ENCODE measurements around the gene PYDC1. TPM values are rescaled to one million over a fixed set of nuclear protein-coding genes. Genes with fewer than 3 reads are reported as not detected.

Gene PYDC1
- total RNA-seq, 1 donor from 2014 or later: not detected

GRCh38 chr16:31228206-31228605 is 11.3 kb upstream of the PYDC1 start:
- H3K4me1 Mint-ChIP-seq (ENCODE audit: low read depth): peaks cover 6% of the 10 kb centered on the region
- no peak for TF ChIP-seq CTCF (IDR thresholded peaks at IDR 0.05; ENCODE audit: unreplicated experiment)
- no peak overlapping the region for H3K4me3 Mint-ChIP-seq (ENCODE audit: low read depth)
- H3K9me3 Mint-ChIP-seq (ENCODE audit: low read depth): peaks cover 3% of the 10 kb centered on the region
- H3K27ac Mint-ChIP-seq: no peak overlapping the region
- H3K36me3 Mint-ChIP-seq (ENCODE audit: insufficient read depth): peaks cover 3% of the 10 kb centered on the region
- DNase-seq (ENCODE audit: low spot score, unreplicated experiment): no peak
- H3K27me3 Mint-ChIP-seq: no peaks in the 10 kb centered on the region

- Mint-ChIP-seq H3K4me1 (ENCODE audit: low read depth) (peaks cover 6% of the 10 kb centered on the region), H3K36me3 (ENCODE audit: insufficient read depth) (peaks cover under 1% of the 10 kb centered on the region), H3K27ac (no peak overlapping the region), H3K9me3 (ENCODE audit: low read depth) (peaks cover 2% of the 10 kb centered on the region), H3K4me3 (ENCODE audit: low read depth) (no peak overlapping the region), H3K27me3 (peaks cover 15% of the 10 kb centered on the region)
- no peak for DNase-seq (ENCODE audit: low spot score, unreplicated experiment)
- TF ChIP-seq CTCF (IDR thresholded peaks at IDR 0.05; ENCODE audit: unreplicated experiment): no peak
These were observed 8.3 kb upstream of the PYDC1 start for GRCh38 chr16:31225193-31225592.

GRCh38 chr16:31224092-31224955 is 7.4 kb upstream of the PYDC1 start:
- no peak overlapping the region for H3K27ac Mint-ChIP-seq
- H3K36me3 Mint-ChIP-seq (ENCODE audit: insufficient read depth): no peaks in the 10 kb centered on the region
- H3K27me3 Mint-ChIP-seq: peaks cover 15% of the 10 kb centered on the region

GRCh38 chr16:31223044-31223443 is 6.1 kb upstream of the PYDC1 start:
- H3K36me3 Mint-ChIP-seq (ENCODE audit: insufficient read depth): no peaks in the 10 kb centered on the region
- no peaks in the 10 kb centered on the region for H3K9me3 Mint-ChIP-seq (ENCODE audit: low read depth)
- H3K4me3 Mint-ChIP-seq (ENCODE audit: low read depth): no peak overlapping the region
- H3K27me3 Mint-ChIP-seq: peaks cover 25% of the 10 kb centered on the region
- DNase-seq (ENCODE audit: low spot score, unreplicated experiment): no peak
- H3K27ac Mint-ChIP-seq: no peak overlapping the region
- H3K4me1 Mint-ChIP-seq (ENCODE audit: low read depth): no peaks in the 10 kb centered on the region
- no peak for TF ChIP-seq CTCF (IDR thresholded peaks at IDR 0.05; ENCODE audit: unreplicated experiment)

More at GRCh38 chr16:31224092-31224955, 7.4 kb upstream of the PYDC1 start:
- Mint-ChIP-seq H3K9me3 (ENCODE audit: low read depth) (no peaks in the 10 kb centered on the region), H3K4me3 (ENCODE audit: low read depth) (no peak overlapping the region), H3K4me1 (ENCODE audit: low read depth) (peaks cover 2% of the 10 kb centered on the region)
- DNase-seq (ENCODE audit: low spot score, unreplicated experiment): no peak
- no peak for TF ChIP-seq CTCF (IDR thresholded peaks at IDR 0.05; ENCODE audit: unreplicated experiment)

- Mint-ChIP-seq H3K36me3 (ENCODE audit: insufficient read depth) (no peaks in the 10 kb centered on the region), H3K27me3 (peaks cover 40% of the 10 kb centered on the region), H3K4me1 (ENCODE audit: low read depth) (peaks cover 3% of the 10 kb centered on the region), H3K27ac (no peak overlapping the region), H3K9me3 (ENCODE audit: low read depth) (no peaks in the 10 kb centered on the region), H3K4me3 (ENCODE audit: low read depth) (no peak overlapping the region)
- TF ChIP-seq CTCF (IDR thresholded peaks at IDR 0.05; ENCODE audit: unreplicated experiment): no peak
- DNase-seq (ENCODE audit: low spot score, unreplicated experiment): no peak
These were observed 4.6 kb upstream of the PYDC1 start for GRCh38 chr16:31221357-31222160.
